ENCODE results near the gene NKIRAS1. TPM values are rescaled to one million over a fixed set of nuclear protein-coding genes. Genes with fewer than 3 reads are reported as not detected.
A peak's percentile ranks its signal among the peaks of the same experiment; 100 is the strongest.

The NKIRAS1 gene
- total and polyA plus RNA-seq, 2 of the 8 experiments (the other 6 are each of a cell fraction or from before 2014, with no cell fraction given), result 3.4 to 7.0 TPM

DNA sequence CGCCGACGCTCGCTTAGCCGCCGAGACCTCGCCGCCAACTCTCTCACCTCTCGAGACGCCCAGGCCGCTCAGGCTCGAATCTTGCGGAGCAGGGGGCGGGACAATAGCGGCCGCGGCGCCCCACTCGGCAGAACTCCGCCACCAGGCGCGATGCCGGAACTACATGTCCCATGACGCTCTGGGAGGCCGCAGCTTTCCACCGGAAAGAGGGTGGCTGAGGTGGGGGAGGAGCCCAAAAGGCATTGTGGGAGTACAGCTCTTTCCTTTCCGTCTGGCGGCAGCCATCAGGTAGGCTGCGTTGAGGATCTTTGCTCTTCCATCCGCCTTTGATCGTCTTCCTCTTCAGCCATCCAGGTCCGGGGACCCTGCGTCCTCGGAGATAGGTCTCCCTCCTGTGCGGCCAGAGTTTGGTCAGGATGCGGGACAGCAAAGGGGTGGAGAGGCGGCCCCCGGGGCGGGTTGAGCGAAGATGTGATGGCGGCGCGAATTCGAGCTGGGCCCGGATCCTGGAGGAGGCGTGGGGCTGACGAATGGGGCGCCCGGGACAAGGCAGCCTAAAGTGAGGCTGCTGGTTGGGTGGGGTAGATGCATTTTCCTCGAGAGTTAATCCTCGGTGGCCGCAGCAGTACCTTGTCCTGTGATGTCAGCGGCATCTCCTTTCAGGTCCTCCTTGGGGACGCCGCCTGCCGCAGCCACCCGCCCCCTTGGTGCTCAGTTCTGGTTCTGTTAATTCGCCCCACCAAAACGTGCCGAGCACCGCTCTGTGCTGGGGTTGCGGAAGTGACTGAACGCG lies at the start of gene NKIRAS1, which contains the start of gene RPL15 (continued):
- TF ChIP-seq, protein P1, sequence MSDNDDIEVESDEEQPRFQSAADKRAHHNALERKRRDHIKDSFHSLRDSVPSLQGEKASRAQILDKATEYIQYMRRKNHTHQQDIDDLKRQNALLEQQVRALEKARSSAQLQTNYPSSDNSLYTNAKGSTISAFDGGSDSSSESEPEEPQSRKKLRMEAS (IDR thresholded peaks at IDR 0.05), result no peak; the same call in 1 of the 2 replicates
- no peak for TF ChIP-seq ZNF274 (IDR thresholded peaks at IDR 0.05; ENCODE audit: borderline replicate concordance, extremely low read depth, low read length)
- TF ChIP-seq CREB1 (IDR thresholded peaks at IDR 0.05), result peak; percentile 72
- TF ChIP-seq POLR2A (IDR thresholded peaks at IDR 0.05; ENCODE audit: control extremely low read depth in 1 of 2, low read depth in 2 of 2, low read length in 2 of 2), result peak; percentile 99 to 100
- TF ChIP-seq EGR1 (IDR thresholded peaks at IDR 0.05; ENCODE audit: borderline replicate concordance, low read depth, low read length), result no peak
- TF ChIP-seq, protein P2, sequence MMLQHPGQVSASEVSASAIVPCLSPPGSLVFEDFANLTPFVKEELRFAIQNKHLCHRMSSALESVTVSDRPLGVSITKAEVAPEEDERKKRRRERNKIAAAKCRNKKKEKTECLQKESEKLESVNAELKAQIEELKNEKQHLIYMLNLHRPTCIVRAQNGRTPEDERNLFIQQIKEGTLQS (IDR thresholded peaks at IDR 0.05; ENCODE audit: insufficient read depth, low read depth, low read length), result no peak
- TF ChIP-seq SUZ12 (IDR thresholded peaks at IDR 0.05; ENCODE audit: low read length), result no peak
- TF ChIP-seq, protein P3, sequence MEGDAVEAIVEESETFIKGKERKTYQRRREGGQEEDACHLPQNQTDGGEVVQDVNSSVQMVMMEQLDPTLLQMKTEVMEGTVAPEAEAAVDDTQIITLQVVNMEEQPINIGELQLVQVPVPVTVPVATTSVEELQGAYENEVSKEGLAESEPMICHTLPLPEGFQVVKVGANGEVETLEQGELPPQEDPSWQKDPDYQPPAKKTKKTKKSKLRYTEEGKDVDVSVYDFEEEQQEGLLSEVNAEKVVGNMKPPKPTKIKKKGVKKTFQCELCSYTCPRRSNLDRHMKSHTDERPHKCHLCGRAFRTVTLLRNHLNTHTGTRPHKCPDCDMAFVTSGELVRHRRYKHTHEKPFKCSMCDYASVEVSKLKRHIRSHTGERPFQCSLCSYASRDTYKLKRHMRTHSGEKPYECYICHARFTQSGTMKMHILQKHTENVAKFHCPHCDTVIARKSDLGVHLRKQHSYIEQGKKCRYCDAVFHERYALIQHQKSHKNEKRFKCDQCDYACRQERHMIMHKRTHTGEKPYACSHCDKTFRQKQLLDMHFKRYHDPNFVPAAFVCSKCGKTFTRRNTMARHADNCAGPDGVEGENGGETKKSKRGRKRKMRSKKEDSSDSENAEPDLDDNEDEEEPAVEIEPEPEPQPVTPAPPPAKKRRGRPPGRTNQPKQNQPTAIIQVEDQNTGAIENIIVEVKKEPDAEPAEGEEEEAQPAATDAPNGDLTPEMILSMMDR (IDR thresholded peaks at IDR 0.05; ENCODE audit: control extremely low read depth in 1 of 3, insufficient read depth in 1 of 3, low read depth in 1 of 3, low read length in 3 of 3), result peak in 1 of 3 experiments; percentile 27; a peak in 1 of 4 replicates
- no peak for TF ChIP-seq TCF12 (IDR thresholded peaks at IDR 0.05; ENCODE audit: low read depth, low read length)
- no peak; a peak in 1 of 3 replicates for TF ChIP-seq EP300 (IDR thresholded peaks at IDR 0.05; ENCODE audit: borderline replicate concordance in 1 of 2, low read depth in 2 of 2, low read length in 2 of 2)
- TF ChIP-seq SP1 (IDR thresholded peaks at IDR 0.05; ENCODE audit: low read depth, low read length), result peak; percentile 59; the same call in 1 of the 2 replicates
- TF ChIP-seq, protein P4, sequence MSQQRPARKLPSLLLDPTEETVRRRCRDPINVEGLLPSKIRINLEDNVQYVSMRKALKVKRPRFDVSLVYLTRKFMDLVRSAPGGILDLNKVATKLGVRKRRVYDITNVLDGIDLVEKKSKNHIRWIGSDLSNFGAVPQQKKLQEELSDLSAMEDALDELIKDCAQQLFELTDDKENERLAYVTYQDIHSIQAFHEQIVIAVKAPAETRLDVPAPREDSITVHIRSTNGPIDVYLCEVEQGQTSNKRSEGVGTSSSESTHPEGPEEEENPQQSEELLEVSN (IDR thresholded peaks at IDR 0.05), result peak; percentile 51
- TF ChIP-seq CHD1 (IDR thresholded peaks at IDR 0.05; ENCODE audit: low read depth, low read length), result no peak
- peak; percentile 86; the same call in 1 of the 2 replicates for TF ChIP-seq GTF2F1 (IDR thresholded peaks at IDR 0.05; ENCODE audit: borderline replicate concordance, low read depth, low read length)
- peak; percentile 91 for TF ChIP-seq ASH2L (IDR thresholded peaks at IDR 0.05; ENCODE audit: low read length)
- no peak for TF ChIP-seq JUN (IDR thresholded peaks at IDR 0.05; ENCODE audit: low read depth, low read length)

All from H1 (cell line).